HUES64 (cell line): ENCODE results near the gene LECT2.

ENCODE experiments used
- H3K27ac ChIP-seq: 2 replicates; pipeline ENCODE4 v1.7.0; 2013; ENCODE audit warnings: low read depth, low read length, inconsistent platforms
- H3K27me3 ChIP-seq: 2 replicates; pipeline ENCODE4 v1.6.1; 2013; ENCODE audit warnings: mild to moderate bottlenecking, low read length; ENCODE audit not compliant: insufficient read depth
- H3K36me3 ChIP-seq: 2 replicates; pipeline ENCODE4 v1.6.1; 2013; ENCODE audit warnings: mild to moderate bottlenecking, low read length; ENCODE audit not compliant: insufficient read depth
- H3K4me1 ChIP-seq: 2 replicates; pipeline ENCODE4 v1.6.1; 2013; ENCODE audit warnings: mild to moderate bottlenecking, low read length, moderate library complexity; ENCODE audit not compliant: insufficient read depth
- H3K4me3 ChIP-seq: 2 replicates; pipeline ENCODE4 v1.5.1; 2013; ENCODE audit warnings: mild to moderate bottlenecking, low read length, moderate library complexity
- H3K9ac ChIP-seq: 2 replicates; pipeline ENCODE4 v1.6.1; 2013; ENCODE audit warnings: mild to moderate bottlenecking, low read depth, low read length
- H3K9me3 ChIP-seq: 2 replicates; pipeline ENCODE4 v1.6.1; 2013; ENCODE audit warnings: low read depth, low read length; ENCODE audit not compliant: insufficient read depth
- WGBS: fragments of 150-250, 120-280 bp; methylation state at CpG from one replicate; pipeline ENCODE4 v1.1.7; 2013; ENCODE audit warnings: missing lambda C conversion rate; 5-methylcytosine and 5-hydroxymethylcytosine counted together

Gene LECT2

GRCh38 chr5:135955525-135955924 lies 742 bp upstream of the LECT2 start:
- Histone ChIP-seq H3K27ac (no peak overlapping the region), H3K4me1 (no peaks in the 10 kb centered on the region), H3K27me3 (no peaks in the 10 kb centered on the region), H3K9ac (no peak overlapping the region), H3K9me3 (no peaks in the 10 kb centered on the region), H3K4me3 (no peak overlapping the region), H3K36me3 (no peaks in the 10 kb centered on the region)
- 93% methylated on average over 4 of the region's 4 CpGs for WGBS

DNA sequence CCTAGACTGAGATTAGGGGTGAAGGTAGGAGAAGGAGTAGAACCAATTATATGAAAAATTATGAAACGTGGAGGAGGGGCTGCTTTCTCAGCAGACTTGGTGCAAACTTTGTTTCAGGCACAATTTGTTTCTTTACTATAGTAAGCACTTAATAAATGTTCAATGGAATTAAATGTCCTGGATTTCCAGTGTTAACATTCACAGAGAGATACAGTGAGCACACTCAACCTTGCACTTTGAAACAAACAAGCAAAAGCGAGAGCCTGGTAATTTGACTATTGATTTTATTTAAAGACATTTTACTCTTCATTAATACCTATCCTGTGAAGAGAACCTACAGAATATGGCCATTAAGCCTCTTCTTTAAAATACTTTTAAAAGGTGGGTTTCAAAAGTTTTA lies 933 bp downstream of the LECT2 start:
- Histone ChIP-seq H3K4me3 (no peak overlapping the region), H3K27me3 (no peaks in the 10 kb centered on the region), H3K36me3 (no peaks in the 10 kb centered on the region), H3K9ac (no peak overlapping the region), H3K4me1 (no peaks in the 10 kb centered on the region), H3K27ac (no peak overlapping the region), H3K9me3 (no peaks in the 10 kb centered on the region)
- 70% methylated on average over 1 of the region's 2 CpGs for WGBS

DNA sequence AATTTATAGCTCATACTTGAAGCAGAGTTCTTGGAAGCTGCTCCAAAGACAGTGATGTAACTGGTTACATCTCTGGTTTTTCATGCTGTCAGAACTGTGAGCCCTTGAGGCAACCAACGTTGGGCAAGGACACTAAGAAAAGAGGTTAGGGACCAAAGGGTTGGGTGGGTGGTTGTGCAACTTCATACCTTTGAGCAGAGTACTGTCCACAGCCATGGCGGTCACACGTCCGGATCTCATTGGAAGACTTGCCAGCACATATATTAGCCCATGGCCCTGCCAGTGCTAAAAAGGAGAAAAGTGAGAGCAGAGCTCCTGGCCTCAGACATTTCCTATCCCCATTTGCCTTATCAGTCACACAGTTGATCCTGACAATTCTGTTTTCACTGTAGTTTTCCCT lies 2.1 kb downstream of the LECT2 start:
- H3K4me3 ChIP-seq, result no peak overlapping the region
- H3K4me1 ChIP-seq, result no peaks in the 10 kb centered on the region
- 92% methylated on average over 4 of the region's 4 CpGs for WGBS
- H3K9me3 ChIP-seq, result no peaks in the 10 kb centered on the region
- no peaks in the 10 kb centered on the region for H3K36me3 ChIP-seq
- H3K9ac ChIP-seq, result no peak overlapping the region
- no peaks in the 10 kb centered on the region for H3K27me3 ChIP-seq
- H3K27ac ChIP-seq, result no peak overlapping the region

- H3K9ac ChIP-seq, result no peak overlapping the region
- H3K4me1 ChIP-seq, result no peaks in the 10 kb centered on the region
- no peaks in the 10 kb centered on the region for H3K27me3 ChIP-seq
- H3K27ac ChIP-seq, result no peak overlapping the region
- WGBS, result 91% methylated on average over 6 of the region's 6 CpGs
- no peak overlapping the region for H3K4me3 ChIP-seq
- H3K9me3 ChIP-seq, result no peaks in the 10 kb centered on the region
- H3K36me3 ChIP-seq, result no peaks in the 10 kb centered on the region
Observed at GRCh38 chr5:135951807-135952206, 3.0 kb downstream of the LECT2 start.

DNA sequence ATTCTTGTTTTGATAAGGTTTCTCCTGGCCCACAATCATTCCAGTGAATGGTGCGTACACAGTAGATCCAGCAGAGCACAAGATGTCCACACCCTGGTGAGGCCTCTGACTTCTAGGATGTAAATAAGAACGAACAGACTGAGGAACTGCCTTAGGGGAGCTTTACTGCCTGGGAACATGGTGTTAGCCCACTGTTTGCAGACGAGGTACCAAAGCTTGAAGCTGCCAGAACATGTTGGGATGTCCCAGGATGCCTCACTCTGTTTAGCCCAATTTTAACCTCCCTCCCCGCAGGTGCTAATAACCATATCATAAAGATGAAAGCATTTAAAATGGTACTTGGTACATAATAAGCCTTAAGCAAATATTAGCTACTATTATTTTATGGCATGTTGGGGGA lies 3.5 kb downstream of the LECT2 start:
- H3K4me1 ChIP-seq, result no peaks in the 10 kb centered on the region
- H3K9ac ChIP-seq, result no peak overlapping the region
- no peaks in the 10 kb centered on the region for H3K9me3 ChIP-seq
- no peaks in the 10 kb centered on the region for H3K36me3 ChIP-seq
- no peak overlapping the region for H3K27ac ChIP-seq
- H3K27me3 ChIP-seq, result no peaks in the 10 kb centered on the region
- no peak overlapping the region for H3K4me3 ChIP-seq
- 90% methylated on average over 3 of the region's 4 CpGs for WGBS

GRCh38 chr5:135950611-135951010 lies 4.2 kb downstream of the LECT2 start:
- WGBS, result 81% methylated on average over 3 of the region's 3 CpGs

GRCh38 chr5:135944967-135945560 lies 9.7 kb downstream of the LECT2 start:
- no peak overlapping the region for H3K27ac ChIP-seq
- 10% methylated on average over 3 of the region's 3 CpGs for WGBS
- no peaks in the 10 kb centered on the region for H3K36me3 ChIP-seq
- no peaks in the 10 kb centered on the region for H3K4me1 ChIP-seq
- no peak overlapping the region for H3K4me3 ChIP-seq
- no peak overlapping the region for H3K9ac ChIP-seq
- no peaks in the 10 kb centered on the region for H3K27me3 ChIP-seq
- no peaks in the 10 kb centered on the region for H3K9me3 ChIP-seq

More at GRCh38 chr5:135950611-135951010, 4.2 kb downstream of the LECT2 start:
- no peak overlapping the region for H3K9ac ChIP-seq
- H3K4me3 ChIP-seq, result no peak overlapping the region
- no peaks in the 10 kb centered on the region for H3K9me3 ChIP-seq
- no peaks in the 10 kb centered on the region for H3K27me3 ChIP-seq
- H3K36me3 ChIP-seq, result no peaks in the 10 kb centered on the region
- H3K4me1 ChIP-seq, result no peaks in the 10 kb centered on the region
- H3K27ac ChIP-seq, result no peak overlapping the region

- Histone ChIP-seq H3K36me3 (no peaks in the 10 kb centered on the region), H3K4me1 (no peaks in the 10 kb centered on the region), H3K27ac (no peak overlapping the region), H3K4me3 (no peak overlapping the region), H3K27me3 (no peaks in the 10 kb centered on the region), H3K9ac (no peak overlapping the region), H3K9me3 (no peaks in the 10 kb centered on the region)
Observed at GRCh38 chr5:135944564-135944963, 10.2 kb downstream of the LECT2 start.

DNA sequence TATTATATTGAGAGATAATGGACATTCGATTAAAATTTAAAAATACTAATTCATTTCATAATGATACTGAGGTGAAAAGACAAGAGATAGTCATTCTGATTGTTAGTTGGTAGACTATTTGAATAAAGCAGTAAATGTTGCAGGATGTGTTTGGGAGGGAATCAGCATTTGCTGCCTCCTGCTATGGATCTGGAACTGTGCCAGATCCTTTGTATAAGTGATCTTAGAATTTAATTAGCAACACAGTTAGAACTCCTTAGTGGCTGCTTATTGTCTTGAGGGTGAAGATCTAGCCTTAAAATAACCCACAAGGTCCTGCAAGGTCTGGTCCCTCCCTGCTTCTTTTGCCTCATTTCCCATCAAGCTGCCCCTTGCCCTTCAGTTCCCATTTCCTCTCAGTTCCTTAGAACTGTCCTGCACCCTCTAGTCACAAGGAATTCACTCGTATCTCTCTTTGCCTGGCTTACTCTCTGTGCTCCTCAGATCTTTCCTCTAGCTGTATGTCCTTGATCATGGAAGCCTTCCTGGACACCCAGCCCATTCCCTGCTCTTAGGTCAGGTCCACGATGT lies 12.5 kb downstream of the LECT2 start:
- Histone ChIP-seq H3K27me3 (no peaks in the 10 kb centered on the region), H3K9me3 (no peaks in the 10 kb centered on the region), H3K9ac (no peak overlapping the region), H3K4me3 (no peak overlapping the region), H3K36me3 (no peaks in the 10 kb centered on the region), H3K27ac (no peak overlapping the region), H3K4me1 (no peaks in the 10 kb centered on the region)
- 75% methylated on average over 2 of the region's 3 CpGs for WGBS

DNA sequence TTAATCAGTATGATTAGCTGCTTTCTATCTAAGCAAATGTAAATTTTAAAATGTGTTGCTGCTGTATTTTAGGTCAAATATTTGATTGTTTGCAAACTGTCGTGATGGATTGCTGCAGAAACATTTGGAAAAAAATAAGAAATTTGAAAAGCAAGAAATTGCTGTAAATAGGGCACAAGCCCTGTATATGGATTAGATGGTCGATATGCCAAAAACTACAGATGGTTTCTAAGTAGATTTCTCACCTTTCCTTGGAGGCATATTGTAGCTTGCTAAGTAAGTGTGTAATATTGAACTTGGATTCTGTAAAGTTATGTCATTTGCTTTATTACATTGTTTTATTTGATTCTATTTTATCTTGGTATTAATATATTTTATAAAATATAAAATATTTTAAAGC lies 13.1 kb downstream of the LECT2 start:
- Histone ChIP-seq H3K4me3 (no peak overlapping the region), H3K27me3 (no peaks in the 10 kb centered on the region), H3K36me3 (no peaks in the 10 kb centered on the region), H3K4me1 (no peaks in the 10 kb centered on the region), H3K27ac (no peak overlapping the region), H3K9ac (no peak overlapping the region), H3K9me3 (no peaks in the 10 kb centered on the region)
- 90% methylated on average over 2 of the region's 2 CpGs for WGBS

- no peak overlapping the region for H3K4me3 ChIP-seq
- no peak overlapping the region for H3K9ac ChIP-seq
- no peak overlapping the region for H3K27ac ChIP-seq
- H3K9me3 ChIP-seq, result no peaks in the 10 kb centered on the region
- 100% methylated on average over 4 of the region's 5 CpGs for WGBS
- peaks cover 19% of the 10 kb centered on the region for H3K27me3 ChIP-seq
- no peaks in the 10 kb centered on the region for H3K36me3 ChIP-seq
- H3K4me1 ChIP-seq, result no peaks in the 10 kb centered on the region
Observed at GRCh38 chr5:135937245-135937911, 17.4 kb downstream of the LECT2 start.
